Measurements from ENCODE around the gene S100A7A. TPM values are rescaled to one million over a fixed set of nuclear protein-coding genes. Genes with fewer than 3 reads are reported as not detected.
"Not testable (repeated sequence)": the region's sequence is repeated elsewhere in the genome, so short reads cannot be mapped to it uniquely, and the experiment has no call there.

S100A7A gene
- total and polyA plus RNA-seq, 8 donors = not detected

DNA sequence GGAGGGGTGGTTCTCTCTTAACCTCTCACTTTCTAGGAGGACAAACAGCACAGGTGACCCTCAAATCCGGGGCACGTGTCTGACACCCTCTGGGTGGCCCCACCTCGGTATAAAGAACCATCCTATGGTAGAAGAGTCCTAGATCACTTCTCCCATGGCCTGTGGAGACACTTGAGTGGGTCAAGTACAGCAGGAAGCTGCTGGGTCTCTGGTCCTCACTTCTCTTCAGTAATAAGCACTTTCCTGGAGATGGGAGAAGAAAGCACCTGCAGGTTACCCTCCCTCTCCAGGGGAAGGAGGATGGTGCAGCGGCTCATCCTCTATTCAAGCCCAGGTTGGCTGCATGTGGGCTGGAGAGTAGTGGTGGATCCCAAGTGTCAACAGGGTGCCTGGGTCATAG is 27.2 kb downstream of the S100A7A start:
- peaks cover 0 to 38% of the 10 kb centered on the region in 2 donors for H3K27me3 ChIP-seq
- ATAC-seq = no peak

DNA sequence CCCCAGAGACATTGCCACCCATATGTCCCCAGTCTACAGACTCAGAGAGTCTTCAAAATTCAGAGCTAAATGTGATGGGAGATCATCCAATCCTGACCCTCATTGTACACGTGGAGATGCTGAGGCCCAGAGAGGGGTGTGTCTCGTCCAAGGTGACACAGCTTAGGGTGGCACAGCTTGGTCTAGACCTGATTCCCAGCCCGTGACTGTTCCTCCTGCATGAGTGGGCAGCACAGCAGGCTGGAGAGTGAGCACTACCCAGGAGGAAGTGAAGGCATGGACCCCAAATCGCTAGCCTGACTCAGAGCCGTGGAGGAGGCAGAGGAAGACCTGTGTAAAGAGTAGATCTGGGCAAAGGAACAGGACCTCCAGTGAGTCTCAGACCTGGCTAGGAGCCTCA is 27.8 kb downstream of the S100A7A start:
- intact Hi-C loops (cut with DNase I) = no loop called here
- no peak overlapping the region for H3K27ac ChIP-seq
- peaks cover 0 to 44% of the 10 kb centered on the region in 2 donors for H3K27me3 ChIP-seq
- TF ChIP-seq, protein P1, sequence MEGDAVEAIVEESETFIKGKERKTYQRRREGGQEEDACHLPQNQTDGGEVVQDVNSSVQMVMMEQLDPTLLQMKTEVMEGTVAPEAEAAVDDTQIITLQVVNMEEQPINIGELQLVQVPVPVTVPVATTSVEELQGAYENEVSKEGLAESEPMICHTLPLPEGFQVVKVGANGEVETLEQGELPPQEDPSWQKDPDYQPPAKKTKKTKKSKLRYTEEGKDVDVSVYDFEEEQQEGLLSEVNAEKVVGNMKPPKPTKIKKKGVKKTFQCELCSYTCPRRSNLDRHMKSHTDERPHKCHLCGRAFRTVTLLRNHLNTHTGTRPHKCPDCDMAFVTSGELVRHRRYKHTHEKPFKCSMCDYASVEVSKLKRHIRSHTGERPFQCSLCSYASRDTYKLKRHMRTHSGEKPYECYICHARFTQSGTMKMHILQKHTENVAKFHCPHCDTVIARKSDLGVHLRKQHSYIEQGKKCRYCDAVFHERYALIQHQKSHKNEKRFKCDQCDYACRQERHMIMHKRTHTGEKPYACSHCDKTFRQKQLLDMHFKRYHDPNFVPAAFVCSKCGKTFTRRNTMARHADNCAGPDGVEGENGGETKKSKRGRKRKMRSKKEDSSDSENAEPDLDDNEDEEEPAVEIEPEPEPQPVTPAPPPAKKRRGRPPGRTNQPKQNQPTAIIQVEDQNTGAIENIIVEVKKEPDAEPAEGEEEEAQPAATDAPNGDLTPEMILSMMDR (IDR thresholded peaks at IDR 0.05) = no peak
- DNase-seq = no peak
- no peaks in the 10 kb centered on the region for H3K4me1 ChIP-seq
- no peaks in the 10 kb centered on the region for H3K9me3 ChIP-seq
- H3K4me3 ChIP-seq = no peak overlapping the region
- ATAC-seq = no peak
- no peaks in the 10 kb centered on the region for H3K36me3 ChIP-seq

More for the DNA sequence above, 27.2 kb downstream of the S100A7A start:
- no peaks in the 10 kb centered on the region for H3K9me3 ChIP-seq
- no peaks in the 10 kb centered on the region for H3K36me3 ChIP-seq
- intact Hi-C loops (cut with DNase I) = no loop called here
- no peaks in the 10 kb centered on the region for H3K4me1 ChIP-seq
- H3K4me3 ChIP-seq = no peak overlapping the region
- no peak overlapping the region for H3K27ac ChIP-seq
- TF ChIP-seq, protein P1 (IDR thresholded peaks at IDR 0.05) = no peak
- DNase-seq = no peak

DNA sequence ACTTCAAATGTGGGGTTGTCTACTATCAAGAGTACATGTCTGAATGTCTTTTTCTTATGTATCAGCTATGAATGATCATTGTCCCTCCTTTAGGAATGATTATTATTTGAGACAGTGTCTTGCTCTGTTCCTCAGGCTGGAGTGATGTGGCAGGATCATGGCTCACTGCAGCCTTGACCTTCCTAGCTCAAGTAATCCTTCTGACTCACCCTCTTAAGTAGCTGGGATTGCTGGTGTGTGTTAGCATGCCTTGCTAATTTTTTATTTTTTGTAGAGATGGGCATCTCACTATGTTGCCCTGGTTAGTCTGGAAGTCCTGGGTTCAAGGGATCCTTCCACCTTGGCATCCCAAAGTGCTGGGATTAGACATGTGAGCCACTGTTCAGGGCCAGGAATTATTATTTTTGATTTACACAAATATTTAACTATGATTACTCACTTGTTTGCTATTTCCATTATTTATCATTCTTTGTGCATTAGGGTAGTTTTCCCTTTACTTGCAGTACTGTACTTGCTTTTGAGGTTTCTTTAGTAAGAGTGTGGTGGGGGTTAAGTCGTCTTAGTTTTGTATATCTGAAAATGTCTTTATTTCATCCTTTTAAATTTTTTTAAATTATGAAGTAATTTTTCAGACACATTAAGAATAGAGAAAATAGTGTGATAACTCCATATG is 31.3 kb downstream of the S100A7A start:
- Histone ChIP-seq H3K4me1 (no peaks in the 10 kb centered on the region), H3K27me3 (peaks cover 0 to 74% of the 10 kb centered on the region in 2 donors), H3K4me3 (no peak overlapping the region), H3K27ac (no peak overlapping the region), H3K9me3 (no peaks in the 10 kb centered on the region), H3K36me3 (no peaks in the 10 kb centered on the region)
- intact Hi-C loops (cut with DNase I) = no loop called here
- TF ChIP-seq, protein P1 (IDR thresholded peaks at IDR 0.05) = no peak
- ATAC-seq = no peak
- no peak for DNase-seq

DNA sequence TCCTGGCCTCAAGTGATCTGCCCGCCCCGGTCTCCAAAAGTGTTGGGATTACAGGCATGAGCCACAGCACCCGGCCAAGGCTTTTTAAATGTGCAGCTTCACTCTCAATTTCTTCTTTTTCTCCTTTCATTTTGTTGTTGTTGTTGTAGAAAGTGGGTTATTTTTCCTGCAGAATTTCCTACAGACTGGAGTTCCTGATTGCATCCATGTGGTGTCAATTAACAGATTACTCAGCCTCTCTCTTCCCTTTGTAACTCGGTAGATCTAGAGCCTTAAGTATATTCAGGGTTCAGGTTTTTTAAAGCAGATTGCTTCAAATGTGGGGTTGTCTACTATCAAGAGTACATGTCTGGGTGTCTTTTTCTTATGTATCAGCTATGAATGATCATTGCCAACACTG is 32.5 kb downstream of the S100A7A start:
- H3K4me3 ChIP-seq; DNase-seq; H3K27ac ChIP-seq; H3K9me3 ChIP-seq; H3K4me1 ChIP-seq; ATAC-seq; intact Hi-C loops (cut with DNase I); H3K36me3 ChIP-seq: not testable (repeated sequence)
- H3K27me3 ChIP-seq = peaks cover 0 to 69% of the 10 kb centered on the region in 2 donors

DNA sequence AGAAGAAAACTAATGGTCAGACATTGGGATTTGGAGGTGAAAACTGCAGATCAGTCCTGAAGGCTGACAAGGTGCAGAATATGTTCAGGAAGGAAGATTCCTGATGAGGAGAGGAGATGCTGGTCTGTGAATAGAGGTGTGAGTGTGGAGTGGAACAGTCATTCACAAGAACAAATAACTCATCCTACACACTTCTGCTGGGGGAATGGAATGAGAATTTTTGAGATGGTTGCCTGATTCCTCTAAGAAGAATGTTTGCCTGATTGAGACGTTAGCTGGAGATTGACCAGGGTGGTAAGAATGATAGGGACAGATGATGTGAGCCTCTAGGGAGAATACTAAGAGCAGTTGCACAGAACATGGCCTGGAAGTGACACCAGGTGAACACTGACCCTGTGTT is 40.1 kb downstream of the S100A7A start:
- Histone ChIP-seq H3K4me1 (no peaks in the 10 kb centered on the region), H3K27me3 (peaks cover 0 to 24% of the 10 kb centered on the region in 2 donors), H3K4me3 (no peak overlapping the region), H3K9me3 (no peaks in the 10 kb centered on the region), H3K36me3 (no peaks in the 10 kb centered on the region), H3K27ac (no peak overlapping the region)
- no peak for ATAC-seq
- intact Hi-C loops (cut with DNase I) = no loop called here
- TF ChIP-seq, protein P1 (IDR thresholded peaks at IDR 0.05) = no peak
- DNase-seq = no peak

DNA sequence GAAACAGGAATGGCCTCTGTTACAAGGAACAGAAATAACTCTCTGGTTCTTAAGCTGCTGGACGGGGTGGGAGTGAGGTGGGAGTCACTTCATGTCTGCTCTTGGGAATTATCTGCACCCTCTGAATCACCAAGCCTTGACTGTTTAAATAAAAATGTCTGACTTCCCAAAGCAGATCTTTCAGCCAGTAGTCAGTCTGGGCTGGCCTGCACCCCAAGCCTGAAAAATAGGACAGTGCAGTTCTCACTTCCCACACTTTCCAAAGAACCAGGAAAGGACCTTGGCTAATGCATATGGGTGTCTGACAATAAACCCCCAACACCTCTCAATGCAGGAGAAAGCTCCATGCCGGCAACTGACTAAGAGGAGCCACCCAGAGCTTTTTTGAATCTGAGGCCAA is 43.3 kb downstream of the S100A7A start:
- DNase-seq (no peak), ATAC-seq (no peak)
- intact Hi-C loops (cut with DNase I) = no loop called here

More for the DNA sequence above, 43.3 kb downstream of the S100A7A start:
- H3K36me3 ChIP-seq = no peaks in the 10 kb centered on the region
- no peak overlapping the region for H3K4me3 ChIP-seq
- peaks cover 0 to 19% of the 10 kb centered on the region in 2 donors for H3K27me3 ChIP-seq
- no peaks in the 10 kb centered on the region for H3K9me3 ChIP-seq
- H3K4me1 ChIP-seq = no peaks in the 10 kb centered on the region
- no peak overlapping the region for H3K27ac ChIP-seq
- TF ChIP-seq, protein P1 (IDR thresholded peaks at IDR 0.05) = no peak

Data from left lung (tissue), 10 donors.